Lower leg skin (tissue), 4 donors: ENCODE measurements around the gene DNAJC2. TPM values are rescaled to one million over a fixed set of nuclear protein-coding genes. Genes with fewer than 3 reads are reported as not detected.

Source experiments
- DNase-seq, 2 donors: peaks; one replicate each; pipeline ENCODE4 v3.0.0-alpha.2; 2019; ENCODE audit warnings: low spot score in 2 of 2
- H3K4me3 ChIP-seq: fragments of 200-600 bp; sonication (generic); 2 replicates; pipeline ENCODE4 v1.5.1; 2017; ENCODE audit warnings: mild to moderate bottlenecking, low read depth; ENCODE audit not compliant: poor library complexity, severe bottlenecking
- CTCF ChIP-seq, 3 donors: fragments of 450-650 bp; IDR thresholded peaks; one replicate each; pipeline ENCODE4 v1.5.1; 2016; ENCODE audit warnings: antibody characterized with exemption in 3 of 3, mild to moderate bottlenecking in 3 of 3, moderate library complexity in 2 of 3
- POLR2A ChIP-seq, 2 donors: fragments of 450-650 bp; IDR thresholded peaks; one replicate each; pipeline ENCODE4 v1.6.1; 2016 to 2017; ENCODE audit warnings: antibody characterized with exemption in 2 of 2, mild to moderate bottlenecking in 1 of 2, moderate library complexity in 1 of 2
- WGBS, 2 donors: methylation state at CpG; one replicate each; pipeline ENCODE4 v1.1.5; 2018; 5-methylcytosine and 5-hydroxymethylcytosine counted together
- intact Hi-C: fragments of 100-400 bp; cut with DNase I; formaldehyde crosslinking; loops from one replicate; pipeline ENCODE4 v1.15.0; 2023; ENCODE audit warnings: low total_unique reads
- total RNA-seq, 4 donors: library from RNA; depleted of rRNA; stranded (reverse); fragments of >200 nt; gene quantifications; one replicate each; pipeline ENCODE4 v1.1.0, GENCODE V29; 2016

DNAJC2 gene
- total RNA-seq, 4 donors from 2014 or later, result 8.7 to 17.9 (median 11.0) TPM

- WGBS, 2 donors, result 0 to 2% methylated on average over 25 of the region's 25 CpGs
- TF ChIP-seq POLR2A (IDR thresholded peaks at IDR 0.05), result no peak
- peak; percentile 83 to 95 for DNase-seq
- intact Hi-C loops, result no loop called here
- H3K4me3 ChIP-seq, result peak within 1 kb of the TSS; percentile 90
These were observed 3.1 kb upstream of the DNAJC2 start, which contains the start of gene PSMC2 for GRCh38 chr7:103347507-103348267. Gene PSMC2, plus strand, starts transcription at chr7:103347643. Its CDS starts 69 bp downstream, at chr7:103347712.

GRCh38 chr7:103346396-103346795 is 1.8 kb upstream of the DNAJC2 start:
- TF ChIP-seq CTCF (IDR thresholded peaks at IDR 0.05), result no peak
- TF ChIP-seq POLR2A (IDR thresholded peaks at IDR 0.05), result no peak
- no peak overlapping the region for H3K4me3 ChIP-seq
- 89 to 90% methylated on average over 5 of the region's 5 CpGs for WGBS, 2 donors
- no peak for DNase-seq
- intact Hi-C loops, result no loop called here

GRCh38 chr7:103343758-103344452 is 662 bp downstream of the DNAJC2 start:
- DNase-seq, result no peak

GRCh38 chr7:103343332-103343731 is 1.2 kb downstream of the DNAJC2 start:
- DNase-seq, result no peak
- intact Hi-C loops, result no loop called here
- H3K4me3 ChIP-seq, result no peak overlapping the region
- TF ChIP-seq POLR2A (IDR thresholded peaks at IDR 0.05) (no peak), CTCF (IDR thresholded peaks at IDR 0.05) (no peak)

More at GRCh38 chr7:103343758-103344452, 662 bp downstream of the DNAJC2 start:
- intact Hi-C loops, result no loop called here
- 1% methylated on average over 26 of the region's 26 CpGs for WGBS, 2 donors
- H3K4me3 ChIP-seq, result peak overlapping the region; percentile 99
- no peak for TF ChIP-seq POLR2A (IDR thresholded peaks at IDR 0.05)
- TF ChIP-seq CTCF (IDR thresholded peaks at IDR 0.05), result no peak

GRCh38 chr7:103341466-103341865 is 3.1 kb downstream of the DNAJC2 start:
- intact Hi-C loops, result no loop called here
- no peak overlapping the region for H3K4me3 ChIP-seq
- DNase-seq, result no peak
- TF ChIP-seq POLR2A (IDR thresholded peaks at IDR 0.05), result no peak
- TF ChIP-seq CTCF (IDR thresholded peaks at IDR 0.05), result no peak
- WGBS, 2 donors, result 85 to 88% methylated on average over 2 of the region's 2 CpGs

- WGBS, 2 donors, result 96 to 100% methylated on average over 2 of the region's 2 CpGs
These were observed 5.7 kb downstream of the DNAJC2 start for GRCh38 chr7:103338864-103339263.

More at GRCh38 chr7:103338864-103339263, 5.7 kb downstream of the DNAJC2 start:
- no peak for DNase-seq
- intact Hi-C loops, result no loop called here
- H3K4me3 ChIP-seq, result no peak overlapping the region
- no peak for TF ChIP-seq CTCF (IDR thresholded peaks at IDR 0.05)
- TF ChIP-seq POLR2A (IDR thresholded peaks at IDR 0.05), result no peak
